ENCODE results near the gene AK6. TPM values are rescaled to one million over a fixed set of nuclear protein-coding genes. Genes with fewer than 3 reads are reported as not detected.

Gene AK6
- total RNA-seq, 2 donors from 2014 or later = 34.5 to 35.3 TPM

DNA sequence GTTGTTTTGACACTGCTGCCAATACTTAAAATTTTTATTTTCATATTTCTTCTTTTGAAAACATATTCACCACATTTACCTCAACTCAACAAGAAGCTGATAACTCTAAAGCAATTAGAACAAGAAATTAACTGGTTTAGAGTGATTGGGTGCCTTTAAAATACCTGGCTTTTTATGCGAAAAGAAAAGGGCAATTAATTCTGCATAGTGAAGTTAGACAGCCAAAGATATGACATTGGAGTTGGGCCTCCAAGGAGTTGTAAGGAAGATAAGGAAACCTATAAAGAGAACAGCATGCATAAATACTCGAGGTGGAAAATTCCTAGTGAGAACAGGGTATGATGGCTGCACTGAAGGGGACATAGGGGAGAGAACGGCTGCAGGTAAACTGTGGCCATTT lies 9.6 kb downstream of the AK6 start:
- Histone ChIP-seq H3K4me3 (no peak overlapping the region), H3K36me3 (no peaks in the 10 kb centered on the region), H3K9me3 (no peaks in the 10 kb centered on the region), H3K27ac (no peak overlapping the region), H3K4me1 (no peaks in the 10 kb centered on the region), H3K27me3 (no peaks in the 10 kb centered on the region), H3K9ac (ENCODE audit: low read depth in 2 of 2, low read length in 2 of 2) (no peak overlapping the region)
- TF ChIP-seq, protein P1, sequence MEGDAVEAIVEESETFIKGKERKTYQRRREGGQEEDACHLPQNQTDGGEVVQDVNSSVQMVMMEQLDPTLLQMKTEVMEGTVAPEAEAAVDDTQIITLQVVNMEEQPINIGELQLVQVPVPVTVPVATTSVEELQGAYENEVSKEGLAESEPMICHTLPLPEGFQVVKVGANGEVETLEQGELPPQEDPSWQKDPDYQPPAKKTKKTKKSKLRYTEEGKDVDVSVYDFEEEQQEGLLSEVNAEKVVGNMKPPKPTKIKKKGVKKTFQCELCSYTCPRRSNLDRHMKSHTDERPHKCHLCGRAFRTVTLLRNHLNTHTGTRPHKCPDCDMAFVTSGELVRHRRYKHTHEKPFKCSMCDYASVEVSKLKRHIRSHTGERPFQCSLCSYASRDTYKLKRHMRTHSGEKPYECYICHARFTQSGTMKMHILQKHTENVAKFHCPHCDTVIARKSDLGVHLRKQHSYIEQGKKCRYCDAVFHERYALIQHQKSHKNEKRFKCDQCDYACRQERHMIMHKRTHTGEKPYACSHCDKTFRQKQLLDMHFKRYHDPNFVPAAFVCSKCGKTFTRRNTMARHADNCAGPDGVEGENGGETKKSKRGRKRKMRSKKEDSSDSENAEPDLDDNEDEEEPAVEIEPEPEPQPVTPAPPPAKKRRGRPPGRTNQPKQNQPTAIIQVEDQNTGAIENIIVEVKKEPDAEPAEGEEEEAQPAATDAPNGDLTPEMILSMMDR (IDR thresholded peaks at IDR 0.05) = no peak
- intact Hi-C loops (cut with DNase I) = no loop called here
- DNase-seq = no peak

DNA sequence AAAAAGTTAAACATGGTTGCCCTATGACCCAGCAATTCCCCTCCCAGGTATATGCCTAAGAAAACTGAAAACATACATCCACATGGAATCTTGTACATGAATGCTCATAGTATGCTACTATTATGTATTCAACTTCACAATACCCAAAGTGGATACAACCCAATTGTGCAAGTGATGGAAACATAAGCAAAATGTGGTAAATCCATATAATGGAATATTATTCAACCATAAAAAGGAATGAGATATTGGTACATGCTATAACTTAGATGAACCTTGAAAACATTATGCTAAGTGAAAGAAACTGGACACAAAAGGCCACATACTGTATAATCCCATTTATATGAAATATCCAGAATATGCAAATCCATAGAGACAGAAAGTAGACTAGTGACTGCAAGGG lies 18.7 kb downstream of the AK6 start:
- H3K36me3 ChIP-seq = no peaks in the 10 kb centered on the region
- H3K4me1 ChIP-seq = no peaks in the 10 kb centered on the region
- H3K9ac ChIP-seq (ENCODE audit: low read depth in 2 of 2, low read length in 2 of 2) = no peak overlapping the region
- TF ChIP-seq, protein P1 (IDR thresholded peaks at IDR 0.05) = no peak
- no peak overlapping the region for H3K4me3 ChIP-seq
- intact Hi-C loops (cut with DNase I) = no loop called here
- no peaks in the 10 kb centered on the region for H3K9me3 ChIP-seq
- no peak for DNase-seq
- H3K27ac ChIP-seq = no peak overlapping the region
- H3K27me3 ChIP-seq = no peaks in the 10 kb centered on the region

- TF ChIP-seq, protein P1 (IDR thresholded peaks at IDR 0.05) = no peak
- H3K4me3 ChIP-seq = no peak overlapping the region
- no peaks in the 10 kb centered on the region for H3K36me3 ChIP-seq
- H3K9me3 ChIP-seq = no peaks in the 10 kb centered on the region
- intact Hi-C loops (cut with DNase I) = loop anchor here (10.0 kb wide), 1 partner anchor 298 kb away; no protein-coding TSS in a partner anchor
- H3K27ac ChIP-seq = no peak overlapping the region
- DNase-seq = no peak
- H3K9ac ChIP-seq (ENCODE audit: low read depth in 2 of 2, low read length in 2 of 2) = no peak overlapping the region
- no peaks in the 10 kb centered on the region for H3K4me1 ChIP-seq
- H3K27me3 ChIP-seq = no peaks in the 10 kb centered on the region
Observed at GRCh38 chr5:69343083-69343482, 26.2 kb downstream of the AK6 start.

GRCh38 chr5:69341520-69342161 lies 27.7 kb downstream of the AK6 start:
- Histone ChIP-seq H3K4me1 (no peaks in the 10 kb centered on the region), H3K36me3 (no peaks in the 10 kb centered on the region), H3K4me3 (no peak overlapping the region), H3K9me3 (no peaks in the 10 kb centered on the region), H3K27me3 (no peaks in the 10 kb centered on the region), H3K9ac (ENCODE audit: low read depth in 2 of 2, low read length in 2 of 2) (no peak overlapping the region), H3K27ac (no peak overlapping the region)
- TF ChIP-seq, protein P1 (IDR thresholded peaks at IDR 0.05) = no peak
- intact Hi-C loops (cut with DNase I) = loop anchor here (10.0 kb wide), 1 partner anchor 297 kb away; no protein-coding TSS in a partner anchor
- no peak for DNase-seq

- H3K36me3 ChIP-seq = no peaks in the 10 kb centered on the region
- H3K27ac ChIP-seq = no peak overlapping the region
- no peaks in the 10 kb centered on the region for H3K4me1 ChIP-seq
- DNase-seq = no peak
- TF ChIP-seq, protein P1 (IDR thresholded peaks at IDR 0.05) = no peak
- H3K27me3 ChIP-seq = no peaks in the 10 kb centered on the region
- no peak overlapping the region for H3K9ac ChIP-seq (ENCODE audit: low read depth in 2 of 2, low read length in 2 of 2)
- no peak overlapping the region for H3K4me3 ChIP-seq
- H3K9me3 ChIP-seq = no peaks in the 10 kb centered on the region
- intact Hi-C loops (cut with DNase I) = no loop called here
Observed at GRCh38 chr5:69335341-69335935, 33.9 kb downstream of the AK6 start.

Measured in colonic mucosa (tissue), 4 donors.